AG10803 (cell line): Measurements from ENCODE around the gene EXOC3.

ENCODE experiments used
- DNase-seq: peaks from one replicate; pipeline ENCODE4 v3.0.0; 2010; ENCODE audit warnings: low read depth
- H3K4me3 ChIP-seq: 2 replicates; pipeline ENCODE4 v1.5.1; 2011; ENCODE audit warnings: mild to moderate bottlenecking, low read length, control low read depth
- TF ChIP-seq, protein P1 (sequence below): conservative IDR thresholded peaks from 2 replicates; pipeline ENCODE4 v1.5.1; 2011; ENCODE audit warnings: mild to moderate bottlenecking, low read length, control low read depth, inconsistent platforms

The EXOC3 gene

DNA sequence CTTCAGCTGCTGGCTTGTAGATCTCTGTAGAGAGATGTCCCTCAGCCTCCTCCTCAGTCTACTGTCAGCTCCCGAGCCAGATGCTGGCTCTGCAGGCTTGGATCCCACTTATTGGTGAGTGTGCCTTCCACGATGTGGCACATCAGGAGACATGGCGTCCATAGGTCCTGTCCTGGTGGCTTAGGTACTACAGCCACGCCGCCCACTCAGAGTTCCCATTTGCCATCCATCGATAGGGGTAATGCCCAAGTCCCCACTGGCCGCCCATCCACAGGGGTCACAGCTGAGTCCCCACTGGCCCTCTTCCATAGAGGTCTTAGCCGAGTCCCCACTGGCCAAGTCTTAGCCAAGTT lies 17.3 kb downstream of the EXOC3 start:
- no peak for DNase-seq
- TF ChIP-seq, protein P1, sequence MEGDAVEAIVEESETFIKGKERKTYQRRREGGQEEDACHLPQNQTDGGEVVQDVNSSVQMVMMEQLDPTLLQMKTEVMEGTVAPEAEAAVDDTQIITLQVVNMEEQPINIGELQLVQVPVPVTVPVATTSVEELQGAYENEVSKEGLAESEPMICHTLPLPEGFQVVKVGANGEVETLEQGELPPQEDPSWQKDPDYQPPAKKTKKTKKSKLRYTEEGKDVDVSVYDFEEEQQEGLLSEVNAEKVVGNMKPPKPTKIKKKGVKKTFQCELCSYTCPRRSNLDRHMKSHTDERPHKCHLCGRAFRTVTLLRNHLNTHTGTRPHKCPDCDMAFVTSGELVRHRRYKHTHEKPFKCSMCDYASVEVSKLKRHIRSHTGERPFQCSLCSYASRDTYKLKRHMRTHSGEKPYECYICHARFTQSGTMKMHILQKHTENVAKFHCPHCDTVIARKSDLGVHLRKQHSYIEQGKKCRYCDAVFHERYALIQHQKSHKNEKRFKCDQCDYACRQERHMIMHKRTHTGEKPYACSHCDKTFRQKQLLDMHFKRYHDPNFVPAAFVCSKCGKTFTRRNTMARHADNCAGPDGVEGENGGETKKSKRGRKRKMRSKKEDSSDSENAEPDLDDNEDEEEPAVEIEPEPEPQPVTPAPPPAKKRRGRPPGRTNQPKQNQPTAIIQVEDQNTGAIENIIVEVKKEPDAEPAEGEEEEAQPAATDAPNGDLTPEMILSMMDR: no peak
- no peak overlapping the region for H3K4me3 ChIP-seq

DNA sequence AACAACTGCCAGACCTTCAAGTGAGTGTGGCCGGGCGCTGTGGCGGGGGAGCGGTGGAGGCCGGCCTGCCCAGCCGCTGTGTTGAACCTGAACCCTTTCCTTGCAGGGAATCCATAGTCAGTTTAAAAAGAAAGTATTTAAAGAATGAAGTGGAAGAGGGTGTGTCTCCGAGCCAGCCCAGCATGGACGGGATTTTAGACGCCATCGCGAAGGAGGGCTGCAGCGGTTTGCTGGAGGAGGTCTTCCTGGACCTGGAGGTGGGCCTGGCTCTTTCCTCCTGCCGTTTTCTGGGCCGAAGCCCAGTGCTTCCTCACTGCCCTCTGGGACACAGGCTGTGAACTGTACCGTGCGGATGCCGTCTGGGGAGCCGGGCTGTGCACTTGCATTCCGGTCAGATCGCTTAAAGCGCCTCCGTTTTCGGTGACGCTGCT lies 19.1 kb downstream of the EXOC3 start:
- TF ChIP-seq, protein P1: no peak
- DNase-seq: no peak
- no peak overlapping the region for H3K4me3 ChIP-seq

DNA sequence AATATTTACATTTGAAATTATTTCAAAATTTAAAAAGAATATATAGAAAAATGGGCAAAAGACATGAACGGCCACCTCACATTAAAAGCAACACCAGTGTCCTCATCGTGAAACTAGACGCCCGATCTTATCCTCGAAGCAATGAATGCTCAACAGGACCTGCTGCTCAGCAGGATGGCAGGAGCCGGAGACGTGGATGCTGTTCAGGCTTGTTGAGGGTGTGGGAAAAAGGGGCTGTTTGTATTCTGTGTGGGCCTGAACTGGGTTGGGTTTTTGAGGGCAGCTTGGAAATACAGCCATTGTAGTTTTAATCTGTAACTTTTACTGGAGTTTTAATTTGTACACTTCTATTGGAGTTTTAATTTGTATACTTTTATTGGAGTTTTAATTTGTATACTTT lies 20.3 kb downstream of the EXOC3 start:
- DNase-seq: no peak
- no peak overlapping the region for H3K4me3 ChIP-seq

DNA sequence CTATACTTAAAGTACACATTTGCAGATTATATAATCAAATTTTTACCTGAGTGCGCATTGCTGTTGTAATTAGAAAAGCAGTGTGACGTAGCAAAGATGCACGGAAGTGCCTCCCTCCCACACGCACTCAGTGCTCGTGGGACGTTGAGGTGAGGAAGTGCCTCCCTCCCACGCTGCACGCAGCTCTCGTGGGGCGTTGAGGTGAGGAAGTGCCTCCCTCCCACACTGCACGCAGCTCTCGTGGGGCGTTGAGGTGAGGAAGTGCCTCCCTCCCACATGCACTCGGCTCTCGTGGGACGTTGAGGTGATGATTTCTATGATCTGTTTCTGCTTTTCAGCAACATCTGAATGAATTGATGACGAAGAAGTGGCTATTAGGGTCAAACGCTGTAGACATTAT lies 21.0 kb downstream of the EXOC3 start:
- H3K4me3 ChIP-seq: no peak overlapping the region
- DNase-seq: no peak
- TF ChIP-seq, protein P1: no peak

More for the DNA sequence above, 20.3 kb downstream of the EXOC3 start:
- TF ChIP-seq, protein P1: no peak

DNA sequence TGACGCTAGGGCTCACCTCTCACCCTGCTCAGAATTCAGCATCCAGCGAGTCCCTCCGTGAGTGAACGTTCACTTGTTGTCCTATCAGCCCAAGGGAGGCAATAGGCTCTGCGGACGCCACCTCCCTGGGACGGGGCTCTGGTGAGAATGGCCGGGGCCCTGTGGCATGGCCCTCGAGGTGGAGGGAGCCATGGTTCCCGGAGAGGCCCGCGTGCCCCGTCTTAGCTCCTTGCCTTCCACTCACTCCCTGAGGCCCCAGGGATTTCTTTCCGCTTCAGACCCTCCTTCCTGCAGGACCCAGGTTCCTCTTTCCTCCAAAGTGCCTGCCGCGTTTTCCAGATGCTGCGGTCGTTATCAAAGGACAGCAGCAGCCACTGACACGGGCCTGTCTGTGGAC lies 21.5 kb downstream of the EXOC3 start:
- no peak for DNase-seq
- TF ChIP-seq, protein P1: no peak
- H3K4me3 ChIP-seq: no peak overlapping the region

DNA sequence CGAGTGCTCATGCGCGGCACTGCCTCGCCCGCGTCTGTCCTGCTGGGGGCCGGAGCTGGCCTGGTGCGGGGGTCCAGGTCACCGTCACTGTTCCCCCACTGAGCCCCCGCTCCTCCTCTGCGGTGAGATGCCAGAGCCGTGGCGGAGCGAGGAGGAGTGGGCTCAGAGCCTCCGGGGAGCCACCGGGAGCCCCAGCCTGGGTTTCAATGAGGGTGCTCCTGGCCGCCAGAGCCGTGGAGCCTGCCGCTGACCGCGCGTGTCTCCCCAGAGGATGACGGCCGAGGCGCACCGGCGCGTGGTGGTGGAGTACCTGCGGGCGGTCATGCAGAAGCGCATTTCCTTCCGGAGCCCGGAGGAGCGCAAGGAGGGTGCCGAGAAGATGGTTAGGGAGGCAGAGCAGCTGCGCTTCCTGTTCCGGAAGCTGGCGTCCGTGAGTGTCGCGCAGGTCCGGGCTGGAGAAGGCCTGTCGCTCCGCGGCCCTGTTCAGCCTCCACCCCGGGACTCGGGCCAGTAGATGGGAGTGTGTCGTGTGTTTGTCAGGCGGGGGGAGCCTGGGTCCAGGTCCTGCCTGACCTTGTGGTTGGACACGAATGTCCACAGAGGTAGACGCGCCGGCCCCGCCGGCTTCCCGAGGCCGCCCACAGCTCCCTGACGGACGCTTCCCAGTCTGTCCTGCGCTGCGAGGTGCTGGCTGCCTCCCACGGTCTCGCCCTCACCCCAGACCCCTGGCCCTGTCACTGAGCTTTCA lies 22.0 kb downstream of the EXOC3 start:
- no peak overlapping the region for H3K4me3 ChIP-seq
- DNase-seq: no peak
- TF ChIP-seq, protein P1: no peak

DNA sequence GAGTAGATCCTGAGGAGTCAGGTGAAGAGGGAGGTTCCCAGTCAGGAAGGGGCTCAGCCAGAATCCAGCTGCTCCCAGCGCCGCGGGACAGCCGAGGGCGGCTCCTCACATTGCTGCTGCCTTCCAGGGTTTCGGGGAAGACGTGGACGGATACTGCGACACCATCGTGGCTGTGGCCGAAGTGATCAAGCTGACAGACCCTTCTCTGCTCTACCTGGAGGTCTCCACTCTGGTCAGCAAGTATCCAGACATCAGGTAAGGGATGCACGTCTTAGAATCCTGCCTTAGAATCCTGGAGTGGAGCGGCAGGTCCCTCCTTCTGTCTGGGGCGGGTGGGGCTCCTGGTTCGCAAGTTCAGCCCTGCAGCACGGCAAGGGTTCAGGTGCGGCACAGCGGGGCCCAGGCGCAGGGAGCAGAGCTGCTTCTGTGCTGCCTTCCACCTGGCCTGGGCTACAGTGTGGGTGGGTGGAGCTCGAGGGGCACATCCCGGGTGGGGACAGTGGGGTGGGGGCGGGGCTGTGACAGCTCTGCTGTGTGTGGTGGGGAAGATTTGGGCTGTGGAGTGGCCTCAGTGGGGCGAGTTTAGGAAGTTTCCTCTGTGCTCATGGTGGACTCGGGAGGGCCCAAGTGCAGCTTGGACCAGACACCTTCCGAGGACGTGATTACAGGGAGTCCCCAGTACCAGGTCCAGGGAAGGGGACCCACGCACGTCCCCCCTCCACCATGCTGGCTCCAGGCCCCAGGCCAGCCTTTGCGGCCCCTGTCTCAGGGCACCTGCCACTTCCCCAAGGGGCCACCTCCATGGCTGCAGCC lies 22.8 kb downstream of the EXOC3 start:
- H3K4me3 ChIP-seq: no peak overlapping the region
- no peak for DNase-seq
- TF ChIP-seq, protein P1: no peak
